Neural cell (in vitro differentiated cells): ENCODE measurements around the gene PKP2. TPM values are rescaled to one million over a fixed set of nuclear protein-coding genes. Genes with fewer than 3 reads are reported as not detected.

Experiments used
- H2AFZ ChIP-seq: fragments of 200-600, 300-800 bp; sonication (generic), shearing (Covaris generic); 2 replicates; pipeline ENCODE4 v1.6.0; 2014; ENCODE audit warnings: low read depth, mild to moderate bottlenecking, antibody characterized with exemption, low read length, moderate library complexity
- H3F3A ChIP-seq: fragments of 200-600 bp; shearing (Covaris generic); 2 replicates; pipeline ENCODE4 v1.6.1; 2016; ENCODE audit warnings: mild to moderate bottlenecking, moderate library complexity, mixed read lengths, antibody characterized with exemption, low read length; ENCODE audit not compliant: insufficient read depth, poor library complexity, severe bottlenecking
- H3K27ac ChIP-seq: fragments of 200-600, 300-800 bp; sonication (generic), shearing (Covaris generic); 2 replicates; pipeline ENCODE4 v1.5.1; 2014; ENCODE audit warnings: mild to moderate bottlenecking, low read length, moderate library complexity
- H3K27me3 ChIP-seq: fragments of 300-800, 200-600 bp; sonication (generic), shearing (Covaris generic); 2 replicates; pipeline ENCODE4 v1.6.0; 2014; ENCODE audit warnings: mild to moderate bottlenecking, low read depth, low read length, moderate library complexity; ENCODE audit not compliant: insufficient read depth
- H3K36me3 ChIP-seq: fragments of 300-800, 200-600 bp; sonication (generic), shearing (Covaris generic); 2 replicates; pipeline ENCODE4 v1.5.1; 2014; ENCODE audit warnings: mild to moderate bottlenecking, antibody characterized with exemption, low read length, moderate library complexity; ENCODE audit not compliant: insufficient read depth
- H3K4me2 ChIP-seq: fragments of 300-800, 200-600 bp; sonication (generic), shearing (Covaris generic); 2 replicates; pipeline ENCODE4 v1.6.0; 2014; ENCODE audit warnings: mild to moderate bottlenecking, low read length
- H3K4me3 ChIP-seq: fragments of 300-800, 200-600 bp; sonication (generic), shearing (Covaris generic); 2 replicates; pipeline ENCODE4 v1.5.1; 2014; ENCODE audit warnings: mild to moderate bottlenecking, low read length, moderate library complexity
- H3K79me2 ChIP-seq: fragments of 200-600 bp; shearing (Covaris generic); replicated peaks from 2 replicates; pipeline ENCODE4 v1.6.0; 2014; ENCODE audit warnings: mild to moderate bottlenecking, low read length, moderate library complexity; ENCODE audit not compliant: insufficient read depth
- H3K9ac ChIP-seq: fragments of 300-800, 200-600 bp; sonication (generic), shearing (Covaris generic); 2 replicates; pipeline ENCODE4 v1.6.1; 2016; ENCODE audit warnings: mild to moderate bottlenecking, low read length, mixed read lengths
- H3K9me2 ChIP-seq: fragments of 200-600 bp; shearing (Covaris generic); 2 replicates; pipeline ENCODE4 v1.6.1; 2016; ENCODE audit warnings: mild to moderate bottlenecking, low read length, mixed read lengths; ENCODE audit not compliant: insufficient read depth
- H3K9me3 ChIP-seq: fragments of 200-600, 300-800 bp; sonication (generic), shearing (Covaris generic); 2 replicates; pipeline ENCODE4 v1.6.1; 2016; ENCODE audit warnings: mild to moderate bottlenecking, mixed run types, low read length, moderate library complexity, mixed read lengths
- H4K20me1 ChIP-seq: fragments of 200-600 bp; shearing (Covaris generic); 2 replicates; pipeline ENCODE4 v1.6.1; 2016; ENCODE audit warnings: mild to moderate bottlenecking, mixed run types; ENCODE audit not compliant: insufficient read depth
- EP300 ChIP-seq: fragments of 450-650 bp; conservative IDR thresholded peaks from 2 replicates; pipeline ENCODE4 v1.6.1; 2014; ENCODE audit warnings: antibody characterized with exemption, mild to moderate bottlenecking, moderate library complexity; ENCODE audit not compliant: poor library complexity, severe bottlenecking
- EZH2 ChIP-seq: fragments of 200-600, 300-800 bp; shearing (Covaris generic), sonication (generic); IDR thresholded peaks from 2 replicates; pipeline ENCODE4 v1.6.1; 2014; ENCODE audit warnings: antibody characterized with exemption, low read length, borderline replicate concordance, mild to moderate bottlenecking; ENCODE audit not compliant: insufficient read depth, poor library complexity, severe bottlenecking
- MXI1 ChIP-seq: fragments of 450-650 bp; conservative IDR thresholded peaks from 2 replicates; pipeline ENCODE4 v1.6.1; 2014; ENCODE audit warnings: antibody characterized with exemption, mild to moderate bottlenecking; ENCODE audit not compliant: poor library complexity, severe bottlenecking
- POLR2AphosphoS5 ChIP-seq: IDR thresholded peaks from 2 replicates; pipeline ENCODE4 v1.6.1; 2012
- RAD21 ChIP-seq: fragments of 450-650 bp; conservative IDR thresholded peaks from 2 replicates; pipeline ENCODE4 v1.6.1; 2014; ENCODE audit warnings: antibody characterized with exemption, mild to moderate bottlenecking, moderate library complexity
- SMC3 ChIP-seq: fragments of 450-650 bp; conservative IDR thresholded peaks from 2 replicates; pipeline ENCODE4 v1.6.1; 2014; ENCODE audit warnings: antibody characterized with exemption, mild to moderate bottlenecking, moderate library complexity; ENCODE audit not compliant: poor library complexity
- TAF1 ChIP-seq: IDR thresholded peaks from 2 replicates; pipeline ENCODE4 v1.6.1; 2012; ENCODE audit warnings: low read depth
- polyA plus RNA-seq: library from polyadenylated mRNA; depleted of rRNA; stranded (reverse); fragments of >200 nt; gene quantifications from 2 replicates; pipeline ENCODE4 v1.2.3, GENCODE V29; 2014
- TF ChIP-seq, protein P1 (sequence below): IDR thresholded peaks from 2 replicates; pipeline ENCODE4 v1.6.1; 2012; ENCODE audit warnings: borderline replicate concordance
- TF ChIP-seq, protein P2 (sequence below): fragments of 450-650 bp; IDR thresholded peaks from 2 replicates; pipeline ENCODE4 v1.5.1; 2014; ENCODE audit warnings: antibody characterized with exemption, mild to moderate bottlenecking, moderate library complexity; ENCODE audit not compliant: poor library complexity, severe bottlenecking

PKP2 gene
- polyA plus RNA-seq, 1 donor from 2014 or later: 4.0 TPM

- no peaks in the 10 kb centered on the region for H3K9me3 ChIP-seq
- H3K4me3 ChIP-seq: no peak overlapping the region
- no peaks in the 10 kb centered on the region for H4K20me1 ChIP-seq
- H3K9me2 ChIP-seq: no peaks in the 10 kb centered on the region
- no peak overlapping the region for H2AFZ ChIP-seq
- no peak overlapping the region for H3K27ac ChIP-seq
- H3K79me2 ChIP-seq: no peaks in the 10 kb centered on the region
- H3F3A ChIP-seq: no peaks in the 10 kb centered on the region
- no peak for TF ChIP-seq EP300
- no peak for TF ChIP-seq RAD21
- TF ChIP-seq, protein P1, sequence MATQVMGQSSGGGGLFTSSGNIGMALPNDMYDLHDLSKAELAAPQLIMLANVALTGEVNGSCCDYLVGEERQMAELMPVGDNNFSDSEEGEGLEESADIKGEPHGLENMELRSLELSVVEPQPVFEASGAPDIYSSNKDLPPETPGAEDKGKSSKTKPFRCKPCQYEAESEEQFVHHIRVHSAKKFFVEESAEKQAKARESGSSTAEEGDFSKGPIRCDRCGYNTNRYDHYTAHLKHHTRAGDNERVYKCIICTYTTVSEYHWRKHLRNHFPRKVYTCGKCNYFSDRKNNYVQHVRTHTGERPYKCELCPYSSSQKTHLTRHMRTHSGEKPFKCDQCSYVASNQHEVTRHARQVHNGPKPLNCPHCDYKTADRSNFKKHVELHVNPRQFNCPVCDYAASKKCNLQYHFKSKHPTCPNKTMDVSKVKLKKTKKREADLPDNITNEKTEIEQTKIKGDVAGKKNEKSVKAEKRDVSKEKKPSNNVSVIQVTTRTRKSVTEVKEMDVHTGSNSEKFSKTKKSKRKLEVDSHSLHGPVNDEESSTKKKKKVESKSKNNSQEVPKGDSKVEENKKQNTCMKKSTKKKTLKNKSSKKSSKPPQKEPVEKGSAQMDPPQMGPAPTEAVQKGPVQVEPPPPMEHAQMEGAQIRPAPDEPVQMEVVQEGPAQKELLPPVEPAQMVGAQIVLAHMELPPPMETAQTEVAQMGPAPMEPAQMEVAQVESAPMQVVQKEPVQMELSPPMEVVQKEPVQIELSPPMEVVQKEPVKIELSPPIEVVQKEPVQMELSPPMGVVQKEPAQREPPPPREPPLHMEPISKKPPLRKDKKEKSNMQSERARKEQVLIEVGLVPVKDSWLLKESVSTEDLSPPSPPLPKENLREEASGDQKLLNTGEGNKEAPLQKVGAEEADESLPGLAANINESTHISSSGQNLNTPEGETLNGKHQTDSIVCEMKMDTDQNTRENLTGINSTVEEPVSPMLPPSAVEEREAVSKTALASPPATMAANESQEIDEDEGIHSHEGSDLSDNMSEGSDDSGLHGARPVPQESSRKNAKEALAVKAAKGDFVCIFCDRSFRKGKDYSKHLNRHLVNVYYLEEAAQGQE: no peak
- TF ChIP-seq TAF1: no peak
- TF ChIP-seq EZH2: no peak
- no peak for TF ChIP-seq SMC3
- TF ChIP-seq MXI1: no peak
- no peak for TF ChIP-seq POLR2AphosphoS5
- TF ChIP-seq, protein P2, sequence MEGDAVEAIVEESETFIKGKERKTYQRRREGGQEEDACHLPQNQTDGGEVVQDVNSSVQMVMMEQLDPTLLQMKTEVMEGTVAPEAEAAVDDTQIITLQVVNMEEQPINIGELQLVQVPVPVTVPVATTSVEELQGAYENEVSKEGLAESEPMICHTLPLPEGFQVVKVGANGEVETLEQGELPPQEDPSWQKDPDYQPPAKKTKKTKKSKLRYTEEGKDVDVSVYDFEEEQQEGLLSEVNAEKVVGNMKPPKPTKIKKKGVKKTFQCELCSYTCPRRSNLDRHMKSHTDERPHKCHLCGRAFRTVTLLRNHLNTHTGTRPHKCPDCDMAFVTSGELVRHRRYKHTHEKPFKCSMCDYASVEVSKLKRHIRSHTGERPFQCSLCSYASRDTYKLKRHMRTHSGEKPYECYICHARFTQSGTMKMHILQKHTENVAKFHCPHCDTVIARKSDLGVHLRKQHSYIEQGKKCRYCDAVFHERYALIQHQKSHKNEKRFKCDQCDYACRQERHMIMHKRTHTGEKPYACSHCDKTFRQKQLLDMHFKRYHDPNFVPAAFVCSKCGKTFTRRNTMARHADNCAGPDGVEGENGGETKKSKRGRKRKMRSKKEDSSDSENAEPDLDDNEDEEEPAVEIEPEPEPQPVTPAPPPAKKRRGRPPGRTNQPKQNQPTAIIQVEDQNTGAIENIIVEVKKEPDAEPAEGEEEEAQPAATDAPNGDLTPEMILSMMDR: no peak
- no peaks in the 10 kb centered on the region for H3K36me3 ChIP-seq
- no peak overlapping the region for H3K9ac ChIP-seq
- no peak overlapping the region for H3K4me2 ChIP-seq
- no peaks in the 10 kb centered on the region for H3K27me3 ChIP-seq
These were observed 86.7 kb downstream of the PKP2 start for GRCh38 chr12:32809846-32810245.

DNA sequence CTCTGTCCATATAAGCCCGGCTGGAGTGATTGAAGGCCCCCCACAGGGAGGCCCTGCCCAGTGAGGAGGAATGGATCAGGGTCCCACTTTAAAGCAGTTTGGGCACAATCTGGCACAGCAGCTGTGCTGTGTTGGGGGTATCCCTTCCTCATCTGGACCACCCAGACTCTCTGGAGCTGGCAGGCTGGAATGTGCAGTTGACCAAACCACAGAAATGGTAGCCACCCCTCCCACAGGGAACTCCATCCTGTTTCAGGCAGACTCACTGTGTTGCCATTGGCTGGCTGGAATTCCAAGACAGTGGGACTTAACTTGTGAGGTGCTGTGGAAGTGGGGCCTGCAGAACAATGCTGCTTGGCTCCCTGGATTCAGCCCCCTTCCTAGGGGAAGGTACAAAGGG lies 87.4 kb downstream of the PKP2 start:
- Histone ChIP-seq H3K79me2 (no peaks in the 10 kb centered on the region), H3K4me2 (no peak overlapping the region), H3K27me3 (no peaks in the 10 kb centered on the region), H3K27ac (no peak overlapping the region), H3K4me3 (no peak overlapping the region), H3K9ac (no peak overlapping the region), H3K9me3 (no peaks in the 10 kb centered on the region), H3K9me2 (no peaks in the 10 kb centered on the region), H3F3A (no peaks in the 10 kb centered on the region), H3K36me3 (no peaks in the 10 kb centered on the region), H2AFZ (no peak overlapping the region), H4K20me1 (no peaks in the 10 kb centered on the region)
- TF ChIP-seq MXI1 (no peak), SMC3 (no peak), TAF1 (no peak), POLR2AphosphoS5 (no peak), EP300 (no peak), EZH2 (no peak), RAD21 (no peak)
- TF ChIP-seq, protein P2: no peak
- TF ChIP-seq, protein P1: no peak
